Astrocyte (in vitro differentiated cells and primary cell): ENCODE measurements around the gene AKAP13. TPM values are rescaled to one million over a fixed set of nuclear protein-coding genes. Genes with fewer than 3 reads are reported as not detected.

Experiments used
- DNase-seq: peaks from one replicate; pipeline ENCODE4 v3.0.0-alpha.2; 2010; ENCODE audit warnings: low read depth
- FAIRE-seq: peaks from 2 replicates; lab custom pipeline; 2011; peaks lifted over from hg19 to GRCh38; lab: Jason Lieb, UNC
- H2AFZ ChIP-seq: 2 replicates; pipeline ENCODE4 v1.6.0; 2012; ENCODE audit warnings: low read depth, low read length, inconsistent platforms
- H3K27ac ChIP-seq: 2 replicates; pipeline ENCODE4 v1.5.1; 2011; ENCODE audit warnings: low read depth, low read length, inconsistent platforms
- H3K27me3 ChIP-seq: 2 replicates; pipeline ENCODE4 v1.6.0; 2011; ENCODE audit warnings: low read length, inconsistent platforms; ENCODE audit not compliant: insufficient read depth
- H3K36me3 ChIP-seq: 2 replicates; pipeline ENCODE4 v1.5.1; 2011; ENCODE audit warnings: low read length, inconsistent platforms; ENCODE audit not compliant: insufficient read depth
- H3K4me1 ChIP-seq: 2 replicates; pipeline ENCODE4 v1.5.1; 2011; ENCODE audit warnings: low read length, inconsistent platforms; ENCODE audit not compliant: insufficient read depth
- H3K4me2 ChIP-seq: 2 replicates; pipeline ENCODE4 v1.6.0; 2012; ENCODE audit warnings: low read length, inconsistent platforms
- H3K4me3 ChIP-seq: 2 replicates; pipeline ENCODE4 v1.5.1; 2011; ENCODE audit warnings: low read depth, mild to moderate bottlenecking, low read length, inconsistent platforms; ENCODE audit not compliant: insufficient read depth
- H3K79me2 ChIP-seq: 2 replicates; pipeline ENCODE4 v1.6.0; 2012; ENCODE audit warnings: mild to moderate bottlenecking, low read length, inconsistent platforms; ENCODE audit not compliant: insufficient read depth
- H3K9ac ChIP-seq: 2 replicates; pipeline ENCODE4 v1.6.0; 2012; ENCODE audit warnings: mild to moderate bottlenecking, low read length, inconsistent platforms
- H3K9me3 ChIP-seq: 2 replicates; pipeline ENCODE4 v1.5.1; 2012; ENCODE audit warnings: low read depth, mild to moderate bottlenecking, low read length, inconsistent platforms; ENCODE audit not compliant: insufficient read depth
- H4K20me1 ChIP-seq: 2 replicates; pipeline ENCODE4 v1.6.0; 2012; ENCODE audit warnings: low read length, inconsistent platforms; ENCODE audit not compliant: insufficient read depth
- H3K27ac Mint-ChIP-seq: one replicate; pipeline ENCODE4 v1.8.0; 2021; ENCODE audit warnings: mild to moderate bottlenecking, mixed read lengths; ENCODE audit not compliant: unreplicated experiment
- H3K27me3 Mint-ChIP-seq: one replicate; pipeline ENCODE4 v1.8.0; 2021; ENCODE audit warnings: low read depth, mixed read lengths; ENCODE audit not compliant: unreplicated experiment
- H3K36me3 Mint-ChIP-seq: one replicate; pipeline ENCODE4 v1.8.0; 2021; ENCODE audit warnings: low read depth, mixed read lengths; ENCODE audit not compliant: unreplicated experiment
- H3K4me1 Mint-ChIP-seq: one replicate; pipeline ENCODE4 v1.8.0; 2021; ENCODE audit warnings: low read depth, mixed read lengths; ENCODE audit not compliant: unreplicated experiment
- H3K4me3 Mint-ChIP-seq: one replicate; pipeline ENCODE4 v1.8.0; 2021; ENCODE audit warnings: mild to moderate bottlenecking, moderate library complexity, mixed read lengths; ENCODE audit not compliant: unreplicated experiment
- H3K9me3 Mint-ChIP-seq: one replicate; pipeline ENCODE4 v1.8.0; 2021; ENCODE audit warnings: mild to moderate bottlenecking, mixed read lengths; ENCODE audit not compliant: unreplicated experiment
- EZH2 ChIP-seq: IDR thresholded peaks from 2 replicates; pipeline ENCODE4 v1.6.1; 2012; ENCODE audit warnings: mild to moderate bottlenecking, low read length, inconsistent platforms; ENCODE audit not compliant: insufficient read depth
- total RNA-seq: library from RNA; stranded (reverse); gene quantifications from 2 replicates; pipeline ENCODE4 v1.2.1, GENCODE V29; 2021
- TF ChIP-seq, protein P1 (sequence below): IDR thresholded peaks from 2 replicates; pipeline ENCODE4 v1.5.1; 2011; ENCODE audit warnings: low read depth, mild to moderate bottlenecking, inconsistent platforms, low read length, moderate library complexity; ENCODE audit not compliant: insufficient read depth

Gene AKAP13
- total RNA-seq, 1 donor from 2014 or later = 98.2 TPM

DNA sequence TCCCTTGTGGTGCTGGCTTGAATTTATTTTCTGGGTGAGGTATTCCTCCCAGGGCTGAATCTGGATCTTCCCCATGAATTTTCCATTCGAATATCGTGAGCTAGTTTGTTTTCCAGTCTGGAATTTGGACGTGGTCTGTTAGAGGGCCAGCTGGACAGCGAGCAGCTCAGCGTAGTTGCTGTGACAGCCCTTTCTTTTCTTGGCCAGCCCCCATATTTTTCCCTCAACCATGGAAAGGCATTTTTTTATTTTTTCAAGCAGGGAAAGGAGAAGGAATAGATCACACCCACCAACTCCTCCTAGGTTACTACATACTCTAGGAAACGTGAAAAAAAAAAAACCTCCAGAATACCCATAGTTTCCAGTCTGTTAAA, 262.3 kb downstream of the AKAP13 start:
- Histone ChIP-seq H3K9me3 (no peaks in the 10 kb centered on the region), H3K4me2 (peak overlapping the region; percentile 51), H3K4me3 (no peak overlapping the region), H3K27me3 (no peaks in the 10 kb centered on the region), H3K9ac (peak overlapping the region; percentile 54), H2AFZ (no peak overlapping the region), H3K27ac (peak overlapping the region; percentile 38), H3K79me2 (no peaks in the 10 kb centered on the region), H3K4me1 (peaks cover 17% of the 10 kb centered on the region), H4K20me1 (no peaks in the 10 kb centered on the region), H3K36me3 (peaks cover 4% of the 10 kb centered on the region)
- Mint-ChIP-seq H3K4me1 (peaks cover 24% of the 10 kb centered on the region), H3K27me3 (no peaks in the 10 kb centered on the region), H3K36me3 (peaks cover 8% of the 10 kb centered on the region), H3K9me3 (no peaks in the 10 kb centered on the region), H3K4me3 (no peak overlapping the region), H3K27ac (no peak overlapping the region)
- no peak for TF ChIP-seq EZH2
- TF ChIP-seq, protein P1, sequence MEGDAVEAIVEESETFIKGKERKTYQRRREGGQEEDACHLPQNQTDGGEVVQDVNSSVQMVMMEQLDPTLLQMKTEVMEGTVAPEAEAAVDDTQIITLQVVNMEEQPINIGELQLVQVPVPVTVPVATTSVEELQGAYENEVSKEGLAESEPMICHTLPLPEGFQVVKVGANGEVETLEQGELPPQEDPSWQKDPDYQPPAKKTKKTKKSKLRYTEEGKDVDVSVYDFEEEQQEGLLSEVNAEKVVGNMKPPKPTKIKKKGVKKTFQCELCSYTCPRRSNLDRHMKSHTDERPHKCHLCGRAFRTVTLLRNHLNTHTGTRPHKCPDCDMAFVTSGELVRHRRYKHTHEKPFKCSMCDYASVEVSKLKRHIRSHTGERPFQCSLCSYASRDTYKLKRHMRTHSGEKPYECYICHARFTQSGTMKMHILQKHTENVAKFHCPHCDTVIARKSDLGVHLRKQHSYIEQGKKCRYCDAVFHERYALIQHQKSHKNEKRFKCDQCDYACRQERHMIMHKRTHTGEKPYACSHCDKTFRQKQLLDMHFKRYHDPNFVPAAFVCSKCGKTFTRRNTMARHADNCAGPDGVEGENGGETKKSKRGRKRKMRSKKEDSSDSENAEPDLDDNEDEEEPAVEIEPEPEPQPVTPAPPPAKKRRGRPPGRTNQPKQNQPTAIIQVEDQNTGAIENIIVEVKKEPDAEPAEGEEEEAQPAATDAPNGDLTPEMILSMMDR = no peak
- FAIRE-seq (no peak), DNase-seq (peak; percentile 84)

DNA sequence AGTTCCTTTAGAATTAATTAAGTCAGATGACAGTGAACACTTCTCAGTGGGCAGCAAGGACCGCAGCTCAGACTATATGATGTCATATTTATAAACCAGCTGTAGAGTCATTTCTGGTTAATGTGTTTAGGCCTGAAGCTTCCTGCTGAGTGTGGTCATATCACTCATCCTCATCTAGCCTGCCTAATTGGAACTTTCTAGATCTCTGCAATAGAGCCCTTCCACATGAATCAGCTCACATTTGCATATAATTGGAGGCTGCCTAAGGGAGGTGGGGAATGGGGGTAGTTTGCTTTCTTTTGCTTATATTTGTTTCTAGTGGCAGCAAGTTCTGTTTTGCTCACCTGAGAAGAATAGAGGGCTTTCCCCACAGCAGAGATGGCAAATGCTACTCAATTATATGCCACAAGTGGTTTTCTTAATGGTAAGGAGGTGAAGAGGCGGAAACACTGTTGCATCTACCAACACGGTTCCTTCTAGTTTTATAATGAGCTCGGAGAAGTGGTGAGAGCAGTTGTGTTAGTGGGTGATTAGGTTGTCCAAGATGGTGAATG, 266.2 kb downstream of the AKAP13 start:
- H3K36me3 Mint-ChIP-seq = peaks cover 8% of the 10 kb centered on the region
- Histone ChIP-seq H3K27ac (peak overlapping the region; percentile 74), H3K27me3 (no peaks in the 10 kb centered on the region), H3K79me2 (no peaks in the 10 kb centered on the region), H2AFZ (no peak overlapping the region), H3K9me3 (no peaks in the 10 kb centered on the region), H3K4me3 (no peak overlapping the region), H3K36me3 (no peaks in the 10 kb centered on the region), H3K9ac (peak overlapping the region; percentile 35), H4K20me1 (no peaks in the 10 kb centered on the region), H3K4me2 (no peak overlapping the region), H3K4me1 (peaks cover 17% of the 10 kb centered on the region)
- H3K27ac Mint-ChIP-seq = peak overlapping the region; percentile 5
- H3K4me1 Mint-ChIP-seq = peaks cover 24% of the 10 kb centered on the region
- no peaks in the 10 kb centered on the region for H3K9me3 Mint-ChIP-seq
- H3K4me3 Mint-ChIP-seq = no peak overlapping the region
- DNase-seq = peak; percentile 94
- H3K27me3 Mint-ChIP-seq = no peaks in the 10 kb centered on the region
- FAIRE-seq = peak; percentile 43
- TF ChIP-seq, protein P1 = no peak
- TF ChIP-seq EZH2 = no peak

DNA sequence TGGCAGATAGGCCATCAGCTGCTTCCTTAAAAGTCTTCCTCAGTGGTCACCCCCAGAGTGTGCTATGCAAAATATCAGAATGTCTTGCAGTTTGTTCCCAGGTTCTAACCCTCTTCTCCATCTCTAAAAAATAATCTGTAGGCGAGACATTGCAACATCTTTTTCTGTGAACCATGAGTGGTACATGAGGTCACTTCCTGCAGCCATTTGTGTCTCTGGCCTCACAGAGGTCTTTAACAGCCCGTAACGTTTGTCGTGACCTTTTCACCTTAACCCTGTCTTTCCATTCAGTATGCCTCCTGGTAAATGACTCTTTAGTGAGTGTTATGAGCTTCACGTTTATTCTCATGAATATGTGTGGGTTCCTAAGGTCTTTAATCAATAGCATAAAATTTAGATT, 269.0 kb downstream of the AKAP13 start:
- Histone ChIP-seq H3K27ac (peak overlapping the region; percentile 52), H3K27me3 (no peaks in the 10 kb centered on the region), H3K4me3 (no peak overlapping the region), H3K9ac (peak overlapping the region; percentile 3), H3K9me3 (no peaks in the 10 kb centered on the region), H3K4me1 (peaks cover 17% of the 10 kb centered on the region), H2AFZ (no peak overlapping the region), H4K20me1 (no peaks in the 10 kb centered on the region), H3K36me3 (peaks cover 2% of the 10 kb centered on the region), H3K79me2 (no peaks in the 10 kb centered on the region), H3K4me2 (peak overlapping the region; percentile 22)
- DNase-seq = peak; percentile 74
- Mint-ChIP-seq H3K4me1 (peaks cover 13% of the 10 kb centered on the region), H3K9me3 (no peaks in the 10 kb centered on the region), H3K27ac (peak overlapping the region; percentile 95), H3K36me3 (peaks cover 12% of the 10 kb centered on the region), H3K27me3 (no peaks in the 10 kb centered on the region), H3K4me3 (no peak overlapping the region)
- TF ChIP-seq EZH2 = no peak
- TF ChIP-seq, protein P1 = no peak
- FAIRE-seq = no peak
